Osteoblast (primary cell): Measurements from ENCODE around the gene TPCN1. TPM values are rescaled to one million over a fixed set of nuclear protein-coding genes. Genes with fewer than 3 reads are reported as not detected.

Experiments
- DNase-seq: peaks from one replicate; pipeline ENCODE4 v3.0.0; 2011; ENCODE audit warnings: low spot score, mixed read lengths; ENCODE audit not compliant: insufficient read length; ENCODE audit errors: missing footprints
- H2AFZ ChIP-seq: 2 replicates; pipeline ENCODE4 v1.6.0; 2011; ENCODE audit warnings: mild to moderate bottlenecking, low read length
- H3K27ac ChIP-seq: 2 replicates; pipeline ENCODE4 v1.5.1; 2011; ENCODE audit warnings: mild to moderate bottlenecking, low read depth, low read length, moderate library complexity
- H3K27me3 ChIP-seq: 2 replicates; pipeline ENCODE4 v1.6.0; 2012; ENCODE audit warnings: mild to moderate bottlenecking, control low read depth, inconsistent platforms, low read length, moderate library complexity; ENCODE audit not compliant: insufficient read depth
- H3K36me3 ChIP-seq: 2 replicates; pipeline ENCODE4 v1.5.1; 2011; ENCODE audit warnings: mild to moderate bottlenecking, low read length, control low read depth, moderate library complexity; ENCODE audit not compliant: insufficient read depth
- H3K4me1 ChIP-seq: 2 replicates; pipeline ENCODE4 v1.5.1; 2011; ENCODE audit warnings: mild to moderate bottlenecking, low read length, control low read depth, moderate library complexity; ENCODE audit not compliant: insufficient read depth
- H3K4me2 ChIP-seq: 2 replicates; pipeline ENCODE4 v1.6.0; 2011; ENCODE audit warnings: mild to moderate bottlenecking, low read length; ENCODE audit not compliant: insufficient read depth
- H3K4me3 ChIP-seq: fragments of 200-600 bp; sonication (generic); 3 replicates; pipeline ENCODE4 v1.5.1; 2012; ENCODE audit warnings: mild to moderate bottlenecking, low read length, inconsistent platforms; ENCODE audit not compliant: insufficient read depth
- H3K79me2 ChIP-seq: 2 replicates; pipeline ENCODE4 v1.6.0; 2012; ENCODE audit warnings: mild to moderate bottlenecking, low read length, control low read depth, inconsistent platforms; ENCODE audit not compliant: insufficient read depth
- H3K9me3 ChIP-seq: 2 replicates; pipeline ENCODE4 v1.5.1; 2011; ENCODE audit warnings: low read depth, low read length, control low read depth
- H4K20me1 ChIP-seq: 2 replicates; pipeline ENCODE4 v1.6.0; 2012; ENCODE audit warnings: mild to moderate bottlenecking, low read length, control low read depth; ENCODE audit not compliant: insufficient read depth
- total RNA-seq: library from RNA; depleted of rRNA; stranded (reverse); fragments of >200 nt; gene quantifications from 2 replicates; pipeline ENCODE4 v1.2.3, GENCODE V29; 2012
- TF ChIP-seq, protein P1 (sequence below): IDR thresholded peaks from 2 replicates; pipeline ENCODE4 v1.5.1; 2011; ENCODE audit warnings: mild to moderate bottlenecking, low read depth, low read length, moderate library complexity; ENCODE audit errors: extremely low read depth

The TPCN1 gene
- total RNA-seq, 1 donor = 25.7 TPM

DNA sequence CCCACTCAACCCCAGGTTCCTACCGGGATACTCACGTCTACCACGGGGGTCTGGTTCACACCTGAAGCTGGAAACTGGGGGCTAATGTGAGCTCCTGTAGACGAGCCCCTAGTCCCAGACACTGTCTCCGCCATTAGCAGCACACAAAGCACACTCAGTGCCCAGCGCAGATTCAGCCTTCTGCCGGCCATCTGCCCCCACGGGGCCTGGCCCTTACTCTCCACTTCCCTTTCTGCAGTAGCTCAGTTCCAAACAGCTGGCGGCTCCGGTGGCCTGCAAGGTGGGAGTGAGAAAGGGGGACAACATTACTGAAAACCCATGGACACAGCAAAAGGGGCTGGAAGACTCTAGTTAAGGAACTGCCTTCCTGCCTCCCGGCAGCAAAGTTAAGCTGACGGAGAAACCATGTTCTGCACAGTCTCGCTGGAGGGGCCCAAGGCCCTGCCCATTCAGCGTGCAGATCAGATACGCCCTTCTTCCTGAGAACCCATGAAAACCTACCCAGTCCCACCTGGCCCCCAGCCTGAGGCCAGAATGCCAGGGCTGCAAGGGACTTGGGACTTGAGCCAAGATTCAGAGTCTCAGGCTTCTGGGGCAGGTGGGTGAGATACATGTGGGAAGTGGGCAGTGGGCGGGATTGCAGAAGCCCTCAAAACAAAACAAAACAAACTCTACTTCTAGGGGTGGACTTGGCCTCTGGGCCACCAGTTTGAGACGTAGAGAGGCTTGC lies 111.6 kb downstream of the TPCN1 start:
- Histone ChIP-seq H3K9me3 (no peaks in the 10 kb centered on the region), H3K4me2 (no peak overlapping the region), H3K27ac (no peak overlapping the region)

GRCh38 chr12:113333418-113333750 lies 112.1 kb downstream of the TPCN1 start:
- Histone ChIP-seq H3K27me3 (no peaks in the 10 kb centered on the region), H3K9me3 (no peaks in the 10 kb centered on the region), H3K36me3 (no peaks in the 10 kb centered on the region), H3K79me2 (no peaks in the 10 kb centered on the region), H3K4me1 (peaks cover 7% of the 10 kb centered on the region), H3K27ac (no peak overlapping the region), H4K20me1 (no peaks in the 10 kb centered on the region), H2AFZ (no peak overlapping the region), H3K4me2 (no peak overlapping the region), H3K4me3 (no peak overlapping the region)
- DNase-seq = no peak
- TF ChIP-seq, protein P1, sequence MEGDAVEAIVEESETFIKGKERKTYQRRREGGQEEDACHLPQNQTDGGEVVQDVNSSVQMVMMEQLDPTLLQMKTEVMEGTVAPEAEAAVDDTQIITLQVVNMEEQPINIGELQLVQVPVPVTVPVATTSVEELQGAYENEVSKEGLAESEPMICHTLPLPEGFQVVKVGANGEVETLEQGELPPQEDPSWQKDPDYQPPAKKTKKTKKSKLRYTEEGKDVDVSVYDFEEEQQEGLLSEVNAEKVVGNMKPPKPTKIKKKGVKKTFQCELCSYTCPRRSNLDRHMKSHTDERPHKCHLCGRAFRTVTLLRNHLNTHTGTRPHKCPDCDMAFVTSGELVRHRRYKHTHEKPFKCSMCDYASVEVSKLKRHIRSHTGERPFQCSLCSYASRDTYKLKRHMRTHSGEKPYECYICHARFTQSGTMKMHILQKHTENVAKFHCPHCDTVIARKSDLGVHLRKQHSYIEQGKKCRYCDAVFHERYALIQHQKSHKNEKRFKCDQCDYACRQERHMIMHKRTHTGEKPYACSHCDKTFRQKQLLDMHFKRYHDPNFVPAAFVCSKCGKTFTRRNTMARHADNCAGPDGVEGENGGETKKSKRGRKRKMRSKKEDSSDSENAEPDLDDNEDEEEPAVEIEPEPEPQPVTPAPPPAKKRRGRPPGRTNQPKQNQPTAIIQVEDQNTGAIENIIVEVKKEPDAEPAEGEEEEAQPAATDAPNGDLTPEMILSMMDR = no peak

More for the DNA sequence above, 111.6 kb downstream of the TPCN1 start:
- Histone ChIP-seq H3K27me3 (no peaks in the 10 kb centered on the region), H3K36me3 (no peaks in the 10 kb centered on the region), H3K4me1 (peaks cover 7% of the 10 kb centered on the region), H3K4me3 (no peak overlapping the region), H2AFZ (no peak overlapping the region), H3K79me2 (no peaks in the 10 kb centered on the region), H4K20me1 (no peaks in the 10 kb centered on the region)
- TF ChIP-seq, protein P1 = no peak
- no peak for DNase-seq

GRCh38 chr12:113333877-113334785 lies 112.9 kb downstream of the TPCN1 start:
- H3K27ac ChIP-seq = no peak overlapping the region
- no peaks in the 10 kb centered on the region for H3K27me3 ChIP-seq

More at GRCh38 chr12:113333877-113334785, 112.9 kb downstream of the TPCN1 start:
- Histone ChIP-seq H3K9me3 (no peaks in the 10 kb centered on the region), H3K4me3 (peak overlapping the region; percentile 78), H3K36me3 (no peaks in the 10 kb centered on the region), H4K20me1 (no peaks in the 10 kb centered on the region), H3K4me1 (peaks cover 7% of the 10 kb centered on the region), H3K4me2 (peak overlapping the region; percentile 96), H2AFZ (peak overlapping the region; percentile 93), H3K79me2 (no peaks in the 10 kb centered on the region)
- TF ChIP-seq, protein P1 = no peak
- DNase-seq = no peak
